Motor neuron (in vitro differentiated cells): ENCODE measurements around the gene PIEZO1. TPM values are rescaled to one million over a fixed set of nuclear protein-coding genes. Genes with fewer than 3 reads are reported as not detected.

Source experiments
- ATAC-seq, 8 experiments: fragments of 200-7000 bp; cut with Tn5 transposase; replicated peaks in 6 of 8; 2 replicates each; pipeline ENCODE4 v1.8.0; 2021; ENCODE audit warnings: mild to moderate bottlenecking in 8 of 8, moderate library complexity in 8 of 8
- H3K27ac ChIP-seq, 2 donors: fragments of 250-450 bp; sonication (Bioruptor Pico); 2 replicates each; pipeline ENCODE4 v1.9.0; 2021; ENCODE audit warnings: antibody characterized with exemption in 2 of 2, mild to moderate bottlenecking in 2 of 2, moderate library complexity in 1 of 2
- H3K4me1 ChIP-seq, 2 donors: fragments of 250-450 bp; sonication (Bioruptor Pico); replicated peaks in 1 of 2; 2 replicates each; pipeline ENCODE4 v1.6.1; 2021; ENCODE audit warnings: antibody characterized with exemption in 2 of 2, mild to moderate bottlenecking in 2 of 2, moderate library complexity in 1 of 2
- H3K4me3 ChIP-seq, 5 donors: fragments of 250-450 bp; sonication (Bioruptor Pico); 2 replicates each; pipeline ENCODE4 v1.9.0; 2021; ENCODE audit warnings: antibody characterized with exemption in 5 of 5, mild to moderate bottlenecking in 5 of 5, moderate library complexity in 4 of 5
- WGBS, 10 experiments: fragments of 450-650 bp; shearing (Covaris generic); methylation state at CpG; one replicate each; pipeline ENCODE4 v1.0.0; 2022; 5-methylcytosine and 5-hydroxymethylcytosine counted together
- in situ Hi-C, 9 experiments: fragments of 400-800 bp; cut with MboI; loops; one replicate each; pipeline ENCODE4 v1.15.0; 2021; ENCODE audit warnings: low sequenced_read_pairs in 9 of 9, low pct_unique_long_range_greater_than_20kb in 2 of 9; ENCODE audit not compliant: unreplicated experiment in 9 of 9
- total RNA-seq, 8 experiments: library from RNA; unstranded; fragments of 300-600 nt; gene quantifications; 2 replicates each; pipeline versions ENCODE4 v1.2.3 to v1.2.4, GENCODE V29; 2022

Gene PIEZO1
- total RNA-seq, 8 experiments from 2014 or later = 2.2 to 163 (median 22.9) TPM

GRCh38 chr16:88706229-88706964 lies 78.6 kb downstream of the PIEZO1 start, which contains the start of the genes CTU2 and RNF166:
CTU2 (plus strand) TSS chr16:88706503; CDS start chr16:88706531, 28 bp downstream.
RNF166 (minus strand) TSS chr16:88706408; CDS start chr16:88706325, 83 bp downstream.
- ATAC-seq = peak; percentile 89 to 93 (median 91)
- Histone ChIP-seq H3K4me3 (peak within 1 kb of the TSS; percentile 80 to 99 (median 97)), H3K4me1 (peaks cover 12 to 14% of the 10 kb centered on the region in 2 donors), H3K27ac (peak within 1 kb of the TSS; percentile 43 to 87)
- WGBS, 10 experiments = 0% methylated on average over 3 to 8 of the region's 86 CpGs; no CpG with 5 or more reads in 7 of the 10 experiments
- in situ Hi-C loops = no loop called here

DNA sequence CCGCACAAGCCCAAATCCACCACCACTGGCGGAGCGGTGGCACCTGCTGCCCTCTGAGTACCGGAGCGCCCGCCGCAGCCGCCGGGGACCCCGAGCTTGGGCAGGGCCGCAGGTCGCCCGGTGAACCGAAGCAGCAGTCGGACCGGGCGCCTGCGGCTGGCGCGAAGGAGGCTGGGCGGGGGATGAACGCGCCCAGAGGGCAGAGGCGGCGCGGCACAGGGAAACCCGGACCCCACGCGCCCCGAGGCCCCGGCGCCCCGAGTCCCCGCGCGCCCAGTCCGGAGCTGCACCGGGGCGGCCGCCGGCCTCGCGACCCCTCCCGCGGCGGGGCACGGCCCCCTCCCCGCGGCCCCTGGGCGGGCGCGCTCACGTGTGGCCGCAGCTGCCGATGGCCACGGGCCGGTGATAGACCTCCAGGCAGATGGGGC lies 79.2 kb downstream of the PIEZO1 start:
- WGBS, 10 experiments = 0 to 7% (median 0%) methylated on average over 3 to 14 of the region's 57 CpGs; no CpG with 5 or more reads in 7 of the 10 experiments
- peaks cover 12 to 14% of the 10 kb centered on the region in 2 donors for H3K4me1 ChIP-seq
- H3K4me3 ChIP-seq = peak overlapping the region; percentile 80 to 99 (median 97)
- H3K27ac ChIP-seq = peak overlapping the region; percentile 12 to 87
- in situ Hi-C loops = no loop called here
- ATAC-seq = peak in 5 of 8 experiments; percentile 37 to 48 (median 43)

- Histone ChIP-seq H3K4me3 (peak overlapping the region; percentile 80 to 99 (median 97)), H3K4me1 (peaks cover 12 to 14% of the 10 kb centered on the region in 2 donors), H3K27ac (no peak overlapping the region)
- 0 to 62% (median 10%) methylated on average over 1 to 3 of the region's 9 CpGs; no CpG with 5 or more reads in 4 of the 10 experiments for WGBS, 10 experiments
- in situ Hi-C loops = no loop called here
- ATAC-seq = peak in 1 of 8 experiments; percentile 2
These were observed 79.8 kb downstream of the PIEZO1 start for GRCh38 chr16:88705076-88705684.

GRCh38 chr16:88703486-88704309 lies 81.3 kb downstream of the PIEZO1 start:
- ATAC-seq = no peak
- Histone ChIP-seq H3K4me1 (peaks cover 12 to 14% of the 10 kb centered on the region in 2 donors), H3K27ac (no peak overlapping the region), H3K4me3 (no peak overlapping the region)
- WGBS, 10 experiments = 75 to 100% (median 83%) methylated on average over 1 to 9 of the region's 26 CpGs; no CpG with 5 or more reads in 5 of the 10 experiments
- in situ Hi-C loops = no loop called here

DNA sequence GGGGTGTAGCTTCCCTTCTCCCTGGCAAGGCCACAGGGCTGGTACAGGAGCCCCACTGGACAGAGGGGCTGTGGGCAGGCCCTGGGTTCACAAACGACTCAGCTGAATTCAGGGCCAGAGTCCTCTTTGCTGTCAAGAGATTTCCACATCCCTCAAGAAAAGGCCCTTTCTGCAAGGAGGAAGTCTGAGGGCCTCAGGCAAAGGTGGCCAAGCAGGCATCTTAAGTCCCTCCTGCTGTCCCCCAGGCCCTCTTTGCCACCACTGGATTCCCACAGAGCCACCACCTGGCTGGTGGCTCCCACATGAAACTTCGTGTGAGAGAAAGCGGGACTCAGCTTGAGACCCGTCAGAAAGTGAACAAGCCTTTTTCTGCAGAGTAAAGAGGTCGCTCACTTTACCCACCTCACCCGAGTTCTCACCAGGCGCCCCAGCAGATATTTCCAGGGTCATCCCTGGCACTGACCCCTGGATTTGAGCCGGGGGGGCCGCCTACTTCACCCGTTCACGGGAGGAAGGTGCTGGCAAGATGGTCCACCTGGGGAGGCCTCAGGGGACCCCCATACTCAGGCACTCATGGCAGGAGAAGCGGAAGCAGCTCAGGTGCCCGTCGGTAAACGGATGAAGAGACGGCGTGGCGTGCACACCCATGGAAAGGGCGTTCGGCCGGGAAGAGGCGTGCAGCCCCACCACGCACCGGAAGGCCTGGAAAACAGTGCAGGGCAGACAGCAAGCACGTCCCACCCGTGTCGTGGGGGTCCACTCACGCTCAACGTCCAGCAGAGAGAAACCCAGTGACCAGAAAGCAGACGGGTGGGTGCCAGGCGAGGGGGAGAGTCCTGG lies 82.4 kb downstream of the PIEZO1 start:
- H3K4me3 ChIP-seq = no peak overlapping the region
- in situ Hi-C loops = no loop called here
- 58 to 100% (median 83%) methylated on average over 1 to 14 of the region's 31 CpGs; no CpG with 5 or more reads in 3 of the 10 experiments for WGBS, 10 experiments
- peaks cover 10 to 12% of the 10 kb centered on the region in 2 donors for H3K4me1 ChIP-seq
- no peak for ATAC-seq
- H3K27ac ChIP-seq = no peak overlapping the region

- no peak for ATAC-seq
- Histone ChIP-seq H3K4me3 (no peak overlapping the region), H3K4me1 (peaks cover 6% of the 10 kb centered on the region in 2 donors), H3K27ac (no peak overlapping the region)
- in situ Hi-C loops = no loop called here
- WGBS, 10 experiments = 75 to 100% (median 92%) methylated on average over 1 to 3 of the region's 30 CpGs; no CpG with 5 or more reads in 6 of the 10 experiments
These were observed 83.2 kb downstream of the PIEZO1 start for GRCh38 chr16:88701581-88702370.

DNA sequence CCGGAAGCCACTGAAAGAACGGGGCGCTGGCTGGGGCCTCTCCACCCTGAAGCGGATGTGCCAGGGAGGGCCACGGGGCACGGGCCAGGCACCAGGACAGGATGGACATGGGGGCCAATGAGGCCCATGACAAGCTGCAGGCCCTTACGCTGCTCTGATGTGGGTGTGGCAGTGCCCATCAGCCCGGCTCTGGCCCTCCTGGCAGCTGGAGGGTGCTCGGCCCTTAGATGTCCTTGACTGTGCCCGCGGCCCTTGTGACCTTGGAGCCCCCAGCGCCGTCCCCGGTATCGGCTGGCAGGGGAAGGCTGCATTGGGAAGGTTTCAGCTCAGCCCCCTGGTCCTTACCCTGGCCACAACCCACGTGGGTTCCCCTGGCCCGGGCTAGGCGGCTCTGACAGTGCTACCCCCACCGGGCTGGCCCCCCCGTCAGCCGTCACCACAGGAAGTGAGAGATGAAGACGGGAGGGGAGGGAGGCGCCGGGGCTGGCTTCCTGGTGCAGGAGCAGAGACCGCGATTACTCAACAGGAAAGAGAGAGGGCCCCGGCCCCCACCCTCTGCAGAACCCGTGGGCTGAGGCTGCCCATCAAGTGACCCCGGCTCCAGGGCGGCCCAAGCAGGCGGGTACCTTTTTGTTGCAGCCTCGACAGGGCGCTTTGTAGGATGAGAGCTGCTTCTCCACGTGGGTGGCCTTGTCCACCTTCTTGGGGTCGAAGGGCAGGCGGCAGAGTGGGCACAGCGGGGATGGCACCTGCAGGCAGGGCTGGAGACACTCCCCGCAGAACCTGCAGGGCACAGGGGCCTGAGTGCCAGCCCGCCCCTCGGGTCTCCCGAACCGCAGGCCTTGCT lies 84.2 kb downstream of the PIEZO1 start:
- WGBS, 10 experiments = 50 to 100% (median 84%) methylated on average over 1 to 11 of the region's 42 CpGs; no CpG with 5 or more reads in 2 of the 10 experiments
- in situ Hi-C loops = no loop called here
- Histone ChIP-seq H3K4me1 (peaks cover 6% of the 10 kb centered on the region in 2 donors), H3K27ac (no peak overlapping the region), H3K4me3 (no peak overlapping the region)
- peak in 5 of 8 experiments; percentile 9 to 43 (median 21) for ATAC-seq

GRCh38 chr16:88700322-88700635 lies 84.7 kb downstream of the PIEZO1 start:
- Histone ChIP-seq H3K4me1 (peaks cover 5% of the 10 kb centered on the region in 2 donors), H3K27ac (no peak overlapping the region), H3K4me3 (no peak overlapping the region)
- WGBS, 10 experiments = 50 to 100% (median 80%) methylated on average over 1 to 5 of the region's 14 CpGs; no CpG with 5 or more reads in 7 of the 10 experiments
- ATAC-seq = no peak
- in situ Hi-C loops = no loop called here

DNA sequence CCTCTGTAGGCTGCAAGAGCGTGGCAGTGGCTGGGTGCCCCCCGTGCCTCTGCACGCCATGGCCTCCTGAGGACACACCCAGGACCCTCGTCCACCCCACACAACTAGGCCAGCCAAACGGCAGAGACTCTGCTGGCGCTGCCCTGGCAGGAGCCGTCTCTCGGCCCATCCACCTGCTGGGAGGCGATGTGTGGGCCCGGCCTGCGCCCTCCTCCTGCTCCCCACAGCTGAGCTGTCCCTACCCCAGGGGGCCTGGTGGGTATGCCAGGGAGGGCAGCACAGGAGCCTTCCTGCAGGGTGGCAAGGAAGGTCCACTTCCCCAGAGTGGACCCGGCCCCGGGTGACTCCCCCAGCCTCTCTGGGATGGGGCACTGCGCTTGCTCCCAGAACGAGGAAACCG lies 85.8 kb downstream of the PIEZO1 start:
- in situ Hi-C loops = no loop called here
- WGBS, 10 experiments = 100% methylated on average over 2 to 4 of the region's 16 CpGs; no CpG with 5 or more reads in 7 of the 10 experiments
- Histone ChIP-seq H3K4me1 (no peaks in the 10 kb centered on the region), H3K27ac (no peak overlapping the region), H3K4me3 (no peak overlapping the region)
- ATAC-seq = no peak

DNA sequence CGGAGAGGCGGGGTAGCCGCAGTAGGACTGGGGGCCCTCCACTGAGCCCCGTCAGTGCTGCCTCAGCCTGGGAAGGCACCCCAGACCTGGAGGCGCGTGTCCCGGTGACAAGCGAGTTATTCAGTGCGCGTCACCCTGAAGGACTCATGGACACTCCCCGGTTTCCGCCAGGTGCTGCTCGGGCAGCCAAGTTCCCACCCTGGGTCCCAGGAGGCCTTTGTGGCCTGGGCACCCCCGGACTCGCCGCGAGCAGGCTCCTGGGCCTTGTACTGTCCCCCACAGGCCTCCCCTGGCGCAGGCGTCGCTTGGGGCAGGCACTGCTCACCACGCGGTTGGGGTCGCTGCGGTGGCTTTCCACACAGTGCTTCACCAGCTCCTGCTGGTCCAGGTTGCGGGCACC lies 86.4 kb downstream of the PIEZO1 start:
- WGBS, 10 experiments = 100% methylated on average over 1 to 3 of the region's 25 CpGs; no CpG with 5 or more reads in 8 of the 10 experiments
- H3K4me3 ChIP-seq = no peak overlapping the region
- in situ Hi-C loops = no loop called here
- no peak overlapping the region for H3K27ac ChIP-seq
- no peaks in the 10 kb centered on the region for H3K4me1 ChIP-seq
- ATAC-seq = no peak
